Measurements from ENCODE around the gene CCAR1. TPM values are rescaled to one million over a fixed set of nuclear protein-coding genes. Genes with fewer than 3 reads are reported as not detected.

The CCAR1 gene
- total and polyA plus RNA-seq, 2 of the 13 experiments (the other 11 are each of a cell fraction or from before 2014, with no cell fraction given), result 74.5 to 81.6 TPM

- Histone ChIP-seq H2AFZ (ENCODE audit: low read length) (no peak overlapping the region), H3K27me3 (ENCODE audit: control insufficient read depth in 1 of 2, insufficient read depth in 2 of 2, low read length in 2 of 2) (no peaks in the 10 kb centered on the region), H3K9me3 (ENCODE audit: low read length) (no peaks in the 10 kb centered on the region), H3K9ac (ENCODE audit: insufficient read depth, low read depth, low read length) (no peak overlapping the region), H3K4me1 (ENCODE audit: insufficient read depth, low read length) (peaks cover 7% of the 10 kb centered on the region), H3K79me2 (ENCODE audit: insufficient read depth, low read length) (no peaks in the 10 kb centered on the region), H4K20me1 (ENCODE audit: insufficient read depth, low read length) (no peaks in the 10 kb centered on the region), H3K36me3 (replicated peaks in 1 of 2; ENCODE audit: control insufficient read depth in 1 of 2, insufficient read depth in 2 of 2, low read length in 2 of 2) (peaks cover 18 to 58% of the 10 kb centered on the region in 2 experiments), H3K4me3 (replicated peaks in 1 of 3; ENCODE audit: insufficient read depth in 1 of 3, low read depth in 2 of 3, low read length in 3 of 3) (no peak overlapping the region), H3K27ac (ENCODE audit: extremely low read length, insufficient read depth, low read length) (no peak overlapping the region), H3K4me2 (ENCODE audit: low read depth, low read length) (no peak overlapping the region)
- ATAC-seq (no peak), DNase-seq (ENCODE audit: low spot score) (no peak), FAIRE-seq (no peak)
- BruUV-seq (replicated peaks), result no TSS peak
- POLR2A ChIA-PET, result no interaction called here
- CTCF ChIA-PET (ENCODE audit: low intra/inter-chr PET ratio, low total read pairs), result no interaction called here
- in situ Hi-C loops (cut with HindIII; ENCODE audit: extremely low pct_ligation_motif_present, low pct_unique_long_range_greater_than_20kb) (no loop called here), intact Hi-C loops (cut with micrococcal nuclease; ENCODE audit: unreplicated experiment) (no loop called here)
- TF ChIP-seq NFE2L1 (CRISPR knock-in tag; IDR thresholded peaks at IDR 0.05; ENCODE audit: borderline replicate concordance) (no peak), ZNF678 (CRISPR knock-in tag; IDR thresholded peaks at IDR 0.05) (no peak), ATF6 (CRISPR knock-in tag; conservative IDR thresholded peaks at IDR 0.05) (no peak), DRAP1 (CRISPR knock-in tag; IDR thresholded peaks at IDR 0.05) (no peak), HNF4G (IDR thresholded peaks at IDR 0.05; ENCODE audit: borderline replicate concordance, low read depth, low read length) (no peak), HNF4G (CRISPR knock-in tag; IDR thresholded peaks at IDR 0.05; ENCODE audit: borderline replicate concordance, low read depth) (no peak), ELF3 (CRISPR knock-in tag; IDR thresholded peaks at IDR 0.05) (no peak)
- WGBS (ENCODE audit: low lambda C conversion rate), result 93% methylated on average over 3 of the region's 3 CpGs
Measured at GRCh38 chr10:68684413-68684812, 36.6 kb upstream of the CCAR1 start.

Data from HepG2 (cell line).